Kidney (tissue), 14 donors: ENCODE measurements around the gene ITPR1. TPM values are rescaled to one million over a fixed set of nuclear protein-coding genes. Genes with fewer than 3 reads are reported as not detected.

Experiments
- DNase-seq, 5 donors: peaks; one replicate each; pipeline ENCODE4 v3.0.0-alpha.2; 2013 to 2020
- FAIRE-seq: peaks from 2 replicates; lab custom pipeline; 2012; peaks lifted over from hg19 to GRCh38; lab: Jason Lieb, UNC
- H3K27ac ChIP-seq, 2 donors: one replicate each; pipeline ENCODE4 v1.7.0; 2013; ENCODE audit warnings: low read depth in 2 of 2, low read length in 2 of 2, inconsistent platforms in 1 of 2
- H3K27me3 ChIP-seq: one replicate; pipeline ENCODE4 v1.7.1; 2013; ENCODE audit warnings: low read length, inconsistent platforms; ENCODE audit not compliant: control insufficient read depth, insufficient read depth
- H3K36me3 ChIP-seq, 3 donors: one replicate each; pipeline versions ENCODE4 v1.7.0 to v1.7.1; 2013; ENCODE audit warnings: low read length in 3 of 3, control low read depth in 1 of 3, inconsistent platforms in 1 of 3; ENCODE audit not compliant: insufficient read depth in 3 of 3, control insufficient read depth in 2 of 3
- H3K4me1 ChIP-seq, 3 donors: one replicate each; pipeline versions ENCODE4 v1.7.0 to v1.7.1; 2013; ENCODE audit warnings: low read length in 3 of 3, inconsistent platforms in 1 of 3, low read depth in 1 of 3; ENCODE audit not compliant: control insufficient read depth in 2 of 3, insufficient read depth in 2 of 3
- H3K4me3 ChIP-seq, 3 donors: one replicate each; pipeline versions ENCODE4 v1.7.0 to v1.8.1; 2013; ENCODE audit warnings: low read length in 3 of 3, control low read depth in 1 of 3, inconsistent platforms in 1 of 3
- H3K9ac ChIP-seq, 3 donors: one replicate each; pipeline versions ENCODE4 v1.7.0 to v1.7.1; 2013; ENCODE audit warnings: low read length in 3 of 3, control low read depth in 1 of 3, inconsistent platforms in 1 of 3
- H3K9me3 ChIP-seq, 3 donors: one replicate each; pipeline versions ENCODE4 v1.7.0 to v1.7.1; 2013; ENCODE audit warnings: low read length in 3 of 3, control low read depth in 1 of 3, inconsistent platforms in 1 of 3; ENCODE audit not compliant: control insufficient read depth in 2 of 3, insufficient read depth in 1 of 3
- intact Hi-C: fragments of 100-400 bp; cut with DNase I; formaldehyde crosslinking; loops from one replicate; pipeline ENCODE4 v1.11.1; 2022
- polyA plus RNA-seq: library from polyadenylated mRNA; stranded (reverse); fragments of 350-450 nt; fragmentation: Illumina TruSeq; extraction: RNeasy Lipid Tissue Mini Kit (QIAGEN cat#74804); gene quantifications from one replicate; pipeline ENCODE4 v1.2.3, GENCODE V29; 2014; ENCODE audit warnings: low read depth, low replicate concordance; ENCODE audit not compliant: insufficient read depth
- total RNA-seq: library from RNA; stranded (reverse); fragmentation: NEBNext Ultra II Directional; extraction: Animal tissue kit (Norgen Biotek cat#: 25700); gene quantifications from one replicate; pipeline ENCODE4 v1.2.1, GENCODE V29; 2021
- TF ChIP-seq, protein P1 (sequence below): IDR thresholded peaks from 3 replicates; pipeline ENCODE4 v1.5.1; 2012; ENCODE audit warnings: mild to moderate bottlenecking, moderate library complexity, borderline replicate concordance; ENCODE audit not compliant: insufficient read depth; ENCODE audit errors: extremely low read depth
- donor health status: control.
- donor health status: control.
- donor health status: control.
- donor health status: control.
- donor health status: control.
- donor health status: DM: yes; HTN: yes; CAD: no.
- donor health status: Normal renal cell carcinoma (clear cell type).

ITPR1 gene
- total and polyA plus RNA-seq, 2 donors from 2014 or later: 30.2 to 81.2 TPM

DNA sequence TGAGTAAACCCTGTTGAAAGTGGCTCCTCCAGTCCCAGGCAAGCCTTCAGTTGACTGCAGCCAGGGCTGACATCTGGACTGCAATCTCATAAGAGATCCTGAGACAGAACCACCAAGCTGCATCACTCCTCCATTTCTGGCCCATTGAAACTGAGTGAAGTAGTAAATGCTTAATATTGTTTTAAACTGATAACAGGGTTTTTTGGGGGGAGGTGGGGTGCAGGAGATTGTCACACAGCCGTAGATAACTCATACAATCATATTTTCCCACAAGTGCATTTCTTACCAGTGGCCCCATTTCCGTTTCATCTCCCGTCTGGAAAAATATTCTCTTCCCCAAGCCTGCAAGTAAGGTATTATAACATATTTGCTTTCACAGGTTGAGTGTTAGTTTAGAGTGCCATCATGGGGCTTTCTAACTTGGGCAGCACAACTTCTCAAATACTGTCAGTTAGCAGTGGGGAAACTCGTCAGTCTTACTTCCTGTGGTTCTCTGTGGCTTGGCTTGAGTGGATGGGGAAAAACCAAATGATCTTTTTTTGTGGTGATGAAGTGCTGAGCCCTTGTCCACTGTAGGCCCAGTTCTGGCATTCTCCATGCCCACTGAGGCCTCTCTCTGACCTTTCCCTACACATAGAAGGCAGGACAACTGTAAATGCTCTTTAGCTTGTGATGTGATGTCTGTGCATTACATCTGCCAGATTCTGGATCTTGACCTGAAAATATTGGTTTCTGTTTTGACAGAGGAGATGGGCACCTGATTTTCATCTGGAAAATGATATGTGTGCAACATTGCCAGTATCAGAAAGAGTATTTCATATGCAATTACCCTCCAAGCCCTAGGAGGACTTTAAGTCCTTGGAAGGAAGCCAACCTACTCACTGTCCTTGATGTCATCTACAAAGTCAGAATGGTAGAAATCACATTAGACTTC lies 396.0 kb downstream of the ITPR1 start:
- Histone ChIP-seq H3K36me3 (no peaks in the 10 kb centered on the region), H3K9me3 (no peaks in the 10 kb centered on the region), H3K4me1 (no peaks in the 10 kb centered on the region), H3K9ac (no peak overlapping the region), H3K27ac (no peak overlapping the region), H3K27me3 (no peaks in the 10 kb centered on the region), H3K4me3 (no peak overlapping the region)
- FAIRE-seq (no peak), DNase-seq (no peak)
- TF ChIP-seq, protein P1, sequence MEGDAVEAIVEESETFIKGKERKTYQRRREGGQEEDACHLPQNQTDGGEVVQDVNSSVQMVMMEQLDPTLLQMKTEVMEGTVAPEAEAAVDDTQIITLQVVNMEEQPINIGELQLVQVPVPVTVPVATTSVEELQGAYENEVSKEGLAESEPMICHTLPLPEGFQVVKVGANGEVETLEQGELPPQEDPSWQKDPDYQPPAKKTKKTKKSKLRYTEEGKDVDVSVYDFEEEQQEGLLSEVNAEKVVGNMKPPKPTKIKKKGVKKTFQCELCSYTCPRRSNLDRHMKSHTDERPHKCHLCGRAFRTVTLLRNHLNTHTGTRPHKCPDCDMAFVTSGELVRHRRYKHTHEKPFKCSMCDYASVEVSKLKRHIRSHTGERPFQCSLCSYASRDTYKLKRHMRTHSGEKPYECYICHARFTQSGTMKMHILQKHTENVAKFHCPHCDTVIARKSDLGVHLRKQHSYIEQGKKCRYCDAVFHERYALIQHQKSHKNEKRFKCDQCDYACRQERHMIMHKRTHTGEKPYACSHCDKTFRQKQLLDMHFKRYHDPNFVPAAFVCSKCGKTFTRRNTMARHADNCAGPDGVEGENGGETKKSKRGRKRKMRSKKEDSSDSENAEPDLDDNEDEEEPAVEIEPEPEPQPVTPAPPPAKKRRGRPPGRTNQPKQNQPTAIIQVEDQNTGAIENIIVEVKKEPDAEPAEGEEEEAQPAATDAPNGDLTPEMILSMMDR: no peak
- intact Hi-C loops: no loop called here

DNA sequence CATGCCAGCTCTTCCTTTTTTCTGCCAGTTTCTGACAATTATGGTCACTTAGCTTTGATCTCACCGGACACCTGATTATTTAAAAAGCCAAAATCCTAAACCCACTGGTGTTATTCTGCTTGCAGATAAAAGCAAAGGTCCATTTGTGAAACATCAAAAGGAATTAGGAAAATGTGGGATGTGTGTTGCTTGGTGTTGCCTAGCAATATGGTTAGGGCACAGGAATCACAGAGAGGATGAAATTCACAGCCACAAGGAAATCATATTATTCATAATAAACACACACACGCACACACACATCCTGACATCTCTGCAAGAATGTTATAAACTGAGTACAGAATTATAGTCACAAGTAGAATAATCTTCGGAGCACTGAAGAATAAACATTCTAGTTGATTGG lies 396.7 kb downstream of the ITPR1 start:
- Histone ChIP-seq H3K36me3 (no peaks in the 10 kb centered on the region), H3K9ac (no peak overlapping the region), H3K4me1 (no peaks in the 10 kb centered on the region), H3K9me3 (no peaks in the 10 kb centered on the region), H3K27ac (no peak overlapping the region), H3K27me3 (no peaks in the 10 kb centered on the region), H3K4me3 (no peak overlapping the region)
- no peak for FAIRE-seq
- DNase-seq: no peak
- intact Hi-C loops: no loop called here
- TF ChIP-seq, protein P1: no peak

DNA sequence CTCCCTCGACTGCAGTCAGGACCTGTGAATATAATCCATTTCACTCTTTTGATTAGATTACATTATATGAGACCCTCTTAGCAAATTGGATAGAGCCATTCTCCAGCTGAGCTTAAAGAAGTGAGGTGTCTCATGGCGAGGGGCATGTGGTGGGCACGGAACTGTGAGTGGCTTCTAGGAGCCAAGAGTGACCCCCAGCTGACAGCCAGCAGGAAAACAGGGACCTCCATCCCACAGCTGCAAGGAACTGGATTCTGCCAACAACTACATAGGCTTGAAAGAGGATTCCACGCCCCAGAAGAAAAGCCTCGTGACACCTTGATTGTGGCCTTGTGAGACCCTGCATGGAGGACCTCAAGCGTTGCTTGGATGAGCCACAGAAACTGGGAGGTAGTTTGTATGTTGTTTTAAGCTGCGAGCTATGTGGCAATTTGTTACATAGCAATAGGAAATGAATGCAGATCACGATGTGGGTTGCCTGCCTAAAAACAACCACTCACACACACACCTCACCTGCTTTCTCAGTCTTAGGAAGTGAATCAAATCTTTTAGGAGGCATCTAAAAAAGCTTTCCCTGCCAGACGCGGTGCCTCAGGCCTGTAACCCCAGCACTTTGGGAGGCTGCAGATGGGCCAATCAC lies 401.9 kb downstream of the ITPR1 start:
- intact Hi-C loops: no loop called here
- DNase-seq: no peak
- H3K9ac ChIP-seq: no peak overlapping the region
- H3K4me3 ChIP-seq: no peak overlapping the region
- H3K4me1 ChIP-seq: peaks cover 0 to 5% (median 3%) of the 10 kb centered on the region in 3 donors
- no peak for FAIRE-seq
- TF ChIP-seq, protein P1: no peak
- no peaks in the 10 kb centered on the region for H3K27me3 ChIP-seq
- H3K9me3 ChIP-seq: no peaks in the 10 kb centered on the region
- no peaks in the 10 kb centered on the region for H3K36me3 ChIP-seq
- no peak overlapping the region for H3K27ac ChIP-seq
